ENCODE results near the gene SPTBN4. TPM values are rescaled to one million over a fixed set of nuclear protein-coding genes. Genes with fewer than 3 reads are reported as not detected.
"Not testable (repeated sequence)": the region's sequence is repeated elsewhere in the genome, so short reads cannot be mapped to it uniquely, and the experiment has no call there.

The SPTBN4 gene
- total and polyA plus RNA-seq, 8 donors = 1.4 to 18.1 (median 2.2) TPM; not detected in 1

DNA sequence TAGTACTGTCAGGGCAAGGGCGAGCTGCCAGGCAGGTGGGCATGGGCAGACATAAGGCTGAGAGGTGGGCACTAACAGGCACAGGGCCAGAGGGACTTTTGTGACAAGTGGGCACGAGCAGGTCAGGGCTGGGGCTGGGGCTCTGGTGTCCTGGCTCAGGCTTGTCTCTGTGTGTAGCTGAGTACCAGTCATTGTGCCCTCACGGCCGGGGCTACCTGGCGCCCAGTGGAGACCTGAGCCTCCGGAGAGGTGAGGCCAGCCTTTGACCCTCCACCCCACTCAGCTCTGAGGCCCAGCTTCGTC is 155.9 kb downstream of the SPTBN4 start:
- Histone ChIP-seq H3K27me3 (no peaks in the 10 kb centered on the region), H3K36me3 (peaks cover 23 to 88% (median 81%) of the 10 kb centered on the region in 4 donors), H3K4me1 (peaks cover 0 to 10% (median 1%) of the 10 kb centered on the region in 4 donors), H3K4me3 (no peak overlapping the region), H3K27ac (no peak overlapping the region), H3K9me3 (no peaks in the 10 kb centered on the region)
- TF ChIP-seq, protein P1, sequence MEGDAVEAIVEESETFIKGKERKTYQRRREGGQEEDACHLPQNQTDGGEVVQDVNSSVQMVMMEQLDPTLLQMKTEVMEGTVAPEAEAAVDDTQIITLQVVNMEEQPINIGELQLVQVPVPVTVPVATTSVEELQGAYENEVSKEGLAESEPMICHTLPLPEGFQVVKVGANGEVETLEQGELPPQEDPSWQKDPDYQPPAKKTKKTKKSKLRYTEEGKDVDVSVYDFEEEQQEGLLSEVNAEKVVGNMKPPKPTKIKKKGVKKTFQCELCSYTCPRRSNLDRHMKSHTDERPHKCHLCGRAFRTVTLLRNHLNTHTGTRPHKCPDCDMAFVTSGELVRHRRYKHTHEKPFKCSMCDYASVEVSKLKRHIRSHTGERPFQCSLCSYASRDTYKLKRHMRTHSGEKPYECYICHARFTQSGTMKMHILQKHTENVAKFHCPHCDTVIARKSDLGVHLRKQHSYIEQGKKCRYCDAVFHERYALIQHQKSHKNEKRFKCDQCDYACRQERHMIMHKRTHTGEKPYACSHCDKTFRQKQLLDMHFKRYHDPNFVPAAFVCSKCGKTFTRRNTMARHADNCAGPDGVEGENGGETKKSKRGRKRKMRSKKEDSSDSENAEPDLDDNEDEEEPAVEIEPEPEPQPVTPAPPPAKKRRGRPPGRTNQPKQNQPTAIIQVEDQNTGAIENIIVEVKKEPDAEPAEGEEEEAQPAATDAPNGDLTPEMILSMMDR (IDR thresholded peaks at IDR 0.05) = no peak
- TF ChIP-seq EP300 (IDR thresholded peaks at IDR 0.05) (no peak), POLR2AphosphoS5 (IDR thresholded peaks at IDR 0.05) (no peak), POLR2A (IDR thresholded peaks at IDR 0.05) (no peak)
- intact Hi-C loops (cut with DNase I; ENCODE audit: low total_unique reads) = no loop called here
- WGBS, 5 donors = 83 to 90% (median 87%) methylated on average over 6 to 7 of the region's 7 CpGs
- DNase-seq = no peak

DNA sequence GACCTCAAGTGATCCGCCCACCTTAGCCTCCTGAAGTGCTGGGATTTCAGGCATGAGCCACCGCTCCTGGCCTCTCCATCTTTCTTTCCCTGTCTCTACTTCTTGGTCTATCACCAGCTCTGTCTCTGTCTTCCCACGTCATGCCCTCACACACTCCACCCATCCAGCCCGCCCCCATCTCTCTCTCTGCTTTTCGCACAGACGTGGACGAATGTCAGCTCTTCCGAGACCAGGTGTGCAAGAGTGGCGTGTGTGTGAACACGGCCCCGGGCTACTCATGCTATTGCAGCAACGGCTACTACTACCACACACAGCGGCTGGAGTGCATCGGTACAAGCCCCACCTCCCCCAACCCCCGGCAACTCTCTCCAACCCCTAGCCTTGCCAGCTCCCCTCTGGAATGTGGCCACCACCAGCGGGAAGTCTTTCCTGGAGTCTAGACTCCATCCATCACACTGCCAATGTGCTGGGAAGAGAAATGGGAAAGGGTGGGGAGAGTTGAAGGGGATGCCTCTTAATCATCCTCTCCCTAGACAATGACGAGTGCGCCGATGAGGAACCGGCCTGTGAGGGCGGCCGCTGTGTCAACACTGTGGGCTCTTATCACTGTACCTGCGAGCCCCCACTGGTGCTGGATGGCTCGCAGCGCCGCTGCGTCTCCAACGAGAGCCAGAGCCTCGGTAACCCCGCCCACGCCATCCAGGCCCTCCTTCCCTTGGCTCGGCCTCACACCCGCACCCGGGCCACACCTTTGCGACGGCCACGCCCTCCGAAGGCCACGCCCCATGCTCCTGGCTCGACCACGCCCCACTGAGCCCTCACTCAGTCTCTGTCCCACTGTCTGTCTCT is 156.8 kb downstream of the SPTBN4 start:
- Histone ChIP-seq H3K27me3 (no peaks in the 10 kb centered on the region), H3K27ac (no peak overlapping the region), H3K4me1 (peaks cover 0 to 10% (median 1%) of the 10 kb centered on the region in 4 donors), H3K36me3 (peaks cover 23 to 92% (median 84%) of the 10 kb centered on the region in 4 donors), H3K9me3 (no peaks in the 10 kb centered on the region), H3K4me3 (no peak overlapping the region)
- TF ChIP-seq POLR2AphosphoS5 (IDR thresholded peaks at IDR 0.05) = no peak
- TF ChIP-seq EP300 (IDR thresholded peaks at IDR 0.05) = no peak
- no peak for TF ChIP-seq POLR2A (IDR thresholded peaks at IDR 0.05)
- TF ChIP-seq, protein P1 (IDR thresholded peaks at IDR 0.05) = no peak
- peak in 1 of 2 donors; percentile 85 for DNase-seq
- intact Hi-C loops (cut with DNase I; ENCODE audit: low total_unique reads) = no loop called here
- WGBS, 5 donors = 48 to 55% (median 50%) methylated on average over 35 to 41 of the region's 41 CpGs

DNA sequence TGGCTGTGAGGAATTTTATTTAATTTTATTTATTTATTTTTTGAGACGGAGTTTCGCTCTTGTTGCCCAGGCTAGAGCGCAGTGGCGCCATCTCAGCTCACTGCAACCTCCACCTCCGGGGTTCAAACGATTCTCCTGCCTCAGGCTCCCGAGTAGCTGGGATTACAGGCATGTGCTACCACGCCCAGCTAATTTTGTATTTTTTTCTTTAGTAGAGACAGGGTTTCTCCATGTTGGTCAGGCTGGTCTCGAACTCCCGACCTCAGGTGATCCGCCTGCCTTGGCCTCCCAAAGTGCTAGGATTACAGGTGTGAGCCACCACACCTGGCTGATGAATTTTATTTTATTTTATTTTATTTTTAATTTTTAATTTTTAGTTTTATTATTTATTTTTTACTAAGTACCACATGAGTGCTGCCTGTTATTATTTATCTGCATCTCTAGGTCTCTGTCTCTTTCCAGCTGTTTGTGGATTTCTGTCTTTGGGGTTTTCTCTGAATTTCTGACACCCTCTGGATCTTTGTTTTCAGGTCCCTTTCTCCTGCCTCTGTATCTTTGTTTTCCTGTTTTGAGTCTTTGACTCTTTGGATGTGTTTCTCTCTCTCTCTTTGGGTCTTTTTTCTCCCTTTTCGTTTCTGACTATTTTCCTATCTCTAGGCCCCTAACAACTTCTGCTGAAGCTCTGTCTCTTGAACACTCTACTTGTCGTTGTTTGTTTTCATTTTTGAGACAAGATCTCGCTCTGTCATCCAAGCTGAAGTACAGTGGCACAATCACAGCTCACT is 157.8 kb downstream of the SPTBN4 start:
- 90 to 92% (median 91%) methylated on average over 14 of the region's 14 CpGs for WGBS, 5 donors
- intact Hi-C loops (cut with DNase I; ENCODE audit: low total_unique reads); H3K27me3 ChIP-seq; H3K27ac ChIP-seq; H3K4me3 ChIP-seq; DNase-seq; H3K4me1 ChIP-seq; H3K9me3 ChIP-seq: not testable (repeated sequence)
- peaks cover 20 to 92% (median 86%) of the 10 kb centered on the region in 4 donors for H3K36me3 ChIP-seq

DNA sequence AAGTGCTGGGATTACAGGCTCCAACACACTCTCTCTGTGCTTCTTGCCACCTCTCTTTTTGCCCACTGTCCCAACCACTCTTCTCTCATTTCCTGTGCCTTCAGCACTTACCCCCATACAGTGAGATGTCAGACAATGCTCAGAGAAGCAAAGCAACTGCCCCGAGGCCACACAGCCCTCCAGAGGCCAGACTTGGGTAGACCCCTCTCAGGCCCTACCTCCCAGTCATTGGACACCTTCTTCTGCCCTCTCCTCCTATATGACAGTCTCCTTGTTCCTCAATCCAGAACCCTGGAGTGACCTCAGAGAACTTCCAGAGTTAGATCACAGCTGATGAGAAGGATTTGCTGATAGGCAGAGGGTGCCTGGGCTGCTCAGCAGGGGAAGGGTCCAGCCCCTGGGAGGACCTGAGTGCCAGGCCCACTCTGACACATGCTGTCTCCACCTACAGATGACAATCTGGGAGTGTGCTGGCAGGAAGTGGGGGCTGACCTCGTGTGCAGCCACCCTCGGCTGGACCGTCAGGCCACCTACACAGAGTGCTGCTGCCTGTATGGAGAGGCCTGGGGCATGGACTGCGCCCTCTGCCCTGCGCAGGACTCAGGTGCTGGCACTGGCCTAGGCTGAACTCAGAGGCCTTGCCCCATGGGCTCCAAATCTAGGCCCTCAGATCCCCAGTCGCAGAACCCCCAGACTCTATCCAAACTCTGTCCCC is 158.8 kb downstream of the SPTBN4 start:
- no peak for DNase-seq
- H3K27ac ChIP-seq = peak overlapping the region in 1 of 5 donors; percentile 17

More for the DNA sequence above, 158.8 kb downstream of the SPTBN4 start:
- Histone ChIP-seq H3K36me3 (peaks cover 17 to 90% (median 79%) of the 10 kb centered on the region in 4 donors), H3K9me3 (no peaks in the 10 kb centered on the region), H3K4me3 (no peak overlapping the region), H3K4me1 (peaks cover 0 to 10% (median 1%) of the 10 kb centered on the region in 4 donors), H3K27me3 (no peaks in the 10 kb centered on the region)
- intact Hi-C loops (cut with DNase I; ENCODE audit: low total_unique reads) = no loop called here
- WGBS, 5 donors = 69 to 84% (median 79%) methylated on average over 5 to 7 of the region's 7 CpGs
- no peak for TF ChIP-seq POLR2AphosphoS5 (IDR thresholded peaks at IDR 0.05)

Small RNAs within 50 kb of the gene (small RNA-seq; reads per million reads assigned to genes)
- gene RF00017 = 0 reads per million in 4 donors

Other genes starting within 250 kb of the SPTBN4 start
- under 1 TPM in 1 of 5 donors, not detected in 4; 0.37 TPM for gene TTC9B, start 248.6 kb upstream of the SPTBN4 start, total RNA-seq
- under 1 TPM in 1 of 3 donors, not detected in 2; 0.35 TPM for gene TTC9B, start 248.6 kb upstream of the SPTBN4 start, polyA plus RNA-seq
- not detected for gene CCNP, start 240.3 kb upstream of the SPTBN4 start, total RNA-seq
- under 1 TPM in 2 of 3 donors, not detected in 1; 0.19 to 0.48 TPM for gene CCNP, start 240.3 kb upstream of the SPTBN4 start, polyA plus RNA-seq
- gene AKT2, start 181.7 kb upstream of the SPTBN4 start, total RNA-seq = 100 to 1,000 TPM in 3 of 5 donors, 10 to 100 TPM in 2; 71.8 to 227 (median 104) TPM
- gene AKT2, start 181.7 kb upstream of the SPTBN4 start, polyA plus RNA-seq = 10 to 100 TPM; 26.0 to 42.5 (median 37.6) TPM
- 10 to 100 TPM in 1 of 5 donors, 1 to 10 TPM in 3, under 1 TPM in 1; 0.58 to 59.7 (median 4.5) TPM for gene C19orf47, start 118.6 kb upstream of the SPTBN4 start, total RNA-seq
- gene C19orf47, start 118.6 kb upstream of the SPTBN4 start, polyA plus RNA-seq = 10 to 100 TPM in 2 of 3 donors, 1 to 10 TPM in 1; 9.6 to 14.8 (median 14.4) TPM
- gene PLD3, start 118.3 kb upstream of the SPTBN4 start, total RNA-seq = 100 to 1,000 TPM in 4 of 5 donors, 10 to 100 TPM in 1; 95.6 to 273 (median 257) TPM
- 10 to 100 TPM; 58.8 to 85.2 (median 74.9) TPM for gene PLD3, start 118.3 kb upstream of the SPTBN4 start, polyA plus RNA-seq
- gene HIPK4, start 76.8 kb upstream of the SPTBN4 start, total RNA-seq = not detected
- gene HIPK4, start 76.8 kb upstream of the SPTBN4 start, polyA plus RNA-seq = under 1 TPM; 0.05 to 0.46 (median 0.12) TPM
- 1 to 10 TPM in 4 of 5 donors, not detected in 1; 4.3 to 8.6 (median 6.3) TPM for gene PRX, start 53.6 kb upstream of the SPTBN4 start, total RNA-seq
- gene PRX, start 53.6 kb upstream of the SPTBN4 start, polyA plus RNA-seq = 1 to 10 TPM; 1.6 to 2.7 (median 2.1) TPM
- 10 to 100 TPM in 1 of 5 donors, 1 to 10 TPM in 3, not detected in 1; 8.6 to 16.8 (median 9.7) TPM for gene SERTAD1, start 41.0 kb upstream of the SPTBN4 start, total RNA-seq
- 10 to 100 TPM; 11.2 to 36.5 (median 25.2) TPM for gene SERTAD1, start 41.0 kb upstream of the SPTBN4 start, polyA plus RNA-seq
- 10 to 100 TPM in 4 of 5 donors, 1 to 10 TPM in 1; 6.2 to 41.4 (median 32.5) TPM for gene SERTAD3, start 22.7 kb upstream of the SPTBN4 start, total RNA-seq
- 10 to 100 TPM; 16.8 to 29.4 (median 25.9) TPM for gene SERTAD3, start 22.7 kb upstream of the SPTBN4 start, polyA plus RNA-seq
- 100 to 1,000 TPM in 4 of 5 donors, 10 to 100 TPM in 1; 54.3 to 561 (median 121) TPM for gene BLVRB, start 1.3 kb upstream of the SPTBN4 start, total RNA-seq
- 100 to 1,000 TPM; 247 to 492 (median 288) TPM for gene BLVRB, start 1.3 kb upstream of the SPTBN4 start, polyA plus RNA-seq
- 100 to 1,000 TPM in 1 of 5 donors, 10 to 100 TPM in 4; 15.8 to 102 (median 70.6) TPM for gene SHKBP1, start 109.9 kb downstream of the SPTBN4 start, total RNA-seq
- 10 to 100 TPM; 76.1 to 95.7 (median 79.9) TPM for gene SHKBP1, start 109.9 kb downstream of the SPTBN4 start, polyA plus RNA-seq
- gene LTBP4, start 134.4 kb downstream of the SPTBN4 start, total RNA-seq = 1,000 to 10,000 TPM in 1 of 5 donors, 100 to 1,000 TPM in 3, 10 to 100 TPM in 1; 79.0 to 1,027 (median 190) TPM
- gene LTBP4, start 134.4 kb downstream of the SPTBN4 start, polyA plus RNA-seq = 100 to 1,000 TPM in 1 of 3 donors, 10 to 100 TPM in 2; 66.1 to 102 (median 98.6) TPM
- gene NUMBL, start 223.7 kb downstream of the SPTBN4 start, total RNA-seq = 100 to 1,000 TPM in 2 of 5 donors, 10 to 100 TPM in 3; 14.7 to 254 (median 31.6) TPM
- gene NUMBL, start 223.7 kb downstream of the SPTBN4 start, polyA plus RNA-seq = 10 to 100 TPM; 10.1 to 12.9 (median 11.6) TPM
- 10 to 100 TPM; 40.9 to 91.5 (median 52.3) TPM for gene COQ8B, start 249.9 kb downstream of the SPTBN4 start, total RNA-seq
- gene COQ8B, start 249.9 kb downstream of the SPTBN4 start, polyA plus RNA-seq = 10 to 100 TPM; 26.9 to 35.2 (median 29.2) TPM